GM18511 (cell line): ENCODE data around the gene PCP2.
A peak's percentile ranks its signal among the peaks of the same experiment; 100 is the strongest.
"Not testable (repeated sequence)": the region's sequence is repeated elsewhere in the genome, so short reads cannot be mapped to it uniquely, and the experiment has no call there.

Experiments used
- ATAC-seq: cut with Tn5 transposase; IDR thresholded peaks from one replicate; pipeline ENCODE4 v1.9.1; 2021; ENCODE audit warnings: mild to moderate bottlenecking, moderate library complexity; ENCODE audit not compliant: unreplicated experiment

Gene PCP2

GRCh38 chr19:7662657-7663056, 29.1 kb upstream of the PCP2 start:
- ATAC-seq, result no peak

GRCh38 chr19:7661744-7662538, 28.4 kb upstream of the PCP2 start:
- ATAC-seq, result no peak

- peak; percentile 72 for ATAC-seq
These were observed 24.7 kb upstream of the PCP2 start for GRCh38 chr19:7658219-7658686.

- no peak for ATAC-seq
These were observed 23.7 kb upstream of the PCP2 start for GRCh38 chr19:7657131-7657751.

GRCh38 chr19:7655581-7655980, 22.1 kb upstream of the PCP2 start:
- ATAC-seq, result no peak

GRCh38 chr19:7654401-7654800, 20.9 kb upstream of the PCP2 start:
- no peak for ATAC-seq

- ATAC-seq, result no peak
These were observed 18.6 kb upstream of the PCP2 start for GRCh38 chr19:7652061-7652641.

GRCh38 chr19:7650148-7650547, 16.6 kb upstream of the PCP2 start:
- ATAC-seq, result no peak

GRCh38 chr19:7648265-7649014, 14.9 kb upstream of the PCP2 start:
- ATAC-seq, result no peak

- ATAC-seq, result no peak
These were observed 13.6 kb upstream of the PCP2 start for GRCh38 chr19:7647156-7647555.

- ATAC-seq, result no peak
These were observed 12.8 kb upstream of the PCP2 start for GRCh38 chr19:7646426-7646700.

GRCh38 chr19:7645656-7646425, 12.3 kb upstream of the PCP2 start:
- no peak for ATAC-seq

GRCh38 chr19:7645163-7645562, 11.6 kb upstream of the PCP2 start:
- no peak for ATAC-seq

- no peak for ATAC-seq
These were observed 11.0 kb upstream of the PCP2 start for GRCh38 chr19:7644550-7644877.

- ATAC-seq, result not testable (repeated sequence)
These were observed 10.4 kb upstream of the PCP2 start for GRCh38 chr19:7643629-7644549.

GRCh38 chr19:7643031-7643415, 9.5 kb upstream of the PCP2 start:
- no peak for ATAC-seq

- ATAC-seq, result no peak
These were observed 8.9 kb upstream of the PCP2 start for GRCh38 chr19:7642295-7643030.

GRCh38 chr19:7641290-7642276, 8.1 kb upstream of the PCP2 start:
- no peak for ATAC-seq
